MCF 10A (cell line): Measurements from ENCODE around the gene PGAP6. TPM values are rescaled to one million over a fixed set of nuclear protein-coding genes. Genes with fewer than 3 reads are reported as not detected.

Experiments used
- BruUV-seq: library from RNA; stranded (reverse); fragments of 400-500 nt; replicated peaks from 2 replicates; lab custom pipeline; 2021; lab: Mats Ljungman, UMichigan
- CTCF ChIA-PET: fragments of 300-600 bp; sonication (Branson Sonifier 250); formaldehyde crosslinking; extraction: SDS; loops from one replicate; lab custom pipeline; 2021; ENCODE audit warnings: antibody characterized with exemption, inconsistent platforms; lab: Yijun Ruan, JAX
- POLR2A ChIA-PET: fragments of 300-600, 350-650 bp; sonication (Branson Sonifier 250); formaldehyde crosslinking; extraction: SDS; loops from one replicate; lab custom pipeline; 2020; ENCODE audit warnings: antibody characterized with exemption, inconsistent platforms; lab: Yijun Ruan, JAX
- DNase-seq: peaks from one replicate; pipeline ENCODE4 v3.0.0-alpha.2; 2018; ENCODE audit not compliant: unreplicated experiment
- H3K27ac Mint-ChIP-seq: one replicate; pipeline ENCODE4 v1.8.0; 2022; ENCODE audit warnings: mild to moderate bottlenecking, low read depth, mixed read lengths; ENCODE audit not compliant: unreplicated experiment
- H3K27me3 Mint-ChIP-seq: one replicate; pipeline ENCODE4 v1.8.0; 2022; ENCODE audit warnings: mixed read lengths; ENCODE audit not compliant: insufficient read depth, unreplicated experiment
- H3K36me3 Mint-ChIP-seq: one replicate; pipeline ENCODE4 v1.8.0; 2022; ENCODE audit warnings: mild to moderate bottlenecking, moderate library complexity, mixed read lengths; ENCODE audit not compliant: insufficient read depth, unreplicated experiment
- H3K4me1 Mint-ChIP-seq: one replicate; pipeline ENCODE4 v1.8.0; 2022; ENCODE audit warnings: mixed read lengths; ENCODE audit not compliant: insufficient read depth, unreplicated experiment
- H3K4me3 Mint-ChIP-seq: one replicate; pipeline ENCODE4 v1.8.0; 2022; ENCODE audit warnings: mild to moderate bottlenecking, moderate library complexity, mixed read lengths; ENCODE audit not compliant: unreplicated experiment
- H3K9me3 Mint-ChIP-seq: one replicate; pipeline ENCODE4 v1.8.0; 2022; ENCODE audit warnings: mixed read lengths; ENCODE audit not compliant: unreplicated experiment
- intact Hi-C: fragments of 100-400 bp; cut with micrococcal nuclease; formaldehyde crosslinking; loops from 2 replicates; pipeline ENCODE4 v1.14.1; 2022
- total RNA-seq: library from RNA; stranded (reverse); gene quantifications from 2 replicates; pipeline ENCODE4 v1.2.3, GENCODE V29; 2022
- TF ChIP-seq, protein P1 (sequence below): fragments of 200-600 bp; IDR thresholded peaks from one replicate; pipeline ENCODE4 v1.8.0; 2022; ENCODE audit warnings: antibody characterized with exemption, mild to moderate bottlenecking; ENCODE audit not compliant: unreplicated experiment

The PGAP6 gene
- total RNA-seq, 1 experiment from 2014 or later = 18.3 TPM

- Mint-ChIP-seq H3K4me3 (peak overlapping the region; percentile 58), H3K27me3 (no peaks in the 10 kb centered on the region), H3K36me3 (peaks cover 15% of the 10 kb centered on the region), H3K4me1 (peaks cover 7% of the 10 kb centered on the region), H3K9me3 (no peaks in the 10 kb centered on the region), H3K27ac (no peak overlapping the region)
- ChIA-PET CTCF (no interaction called here), POLR2A (no interaction called here)
- intact Hi-C loops = no loop called here
- TF ChIP-seq, protein P1, sequence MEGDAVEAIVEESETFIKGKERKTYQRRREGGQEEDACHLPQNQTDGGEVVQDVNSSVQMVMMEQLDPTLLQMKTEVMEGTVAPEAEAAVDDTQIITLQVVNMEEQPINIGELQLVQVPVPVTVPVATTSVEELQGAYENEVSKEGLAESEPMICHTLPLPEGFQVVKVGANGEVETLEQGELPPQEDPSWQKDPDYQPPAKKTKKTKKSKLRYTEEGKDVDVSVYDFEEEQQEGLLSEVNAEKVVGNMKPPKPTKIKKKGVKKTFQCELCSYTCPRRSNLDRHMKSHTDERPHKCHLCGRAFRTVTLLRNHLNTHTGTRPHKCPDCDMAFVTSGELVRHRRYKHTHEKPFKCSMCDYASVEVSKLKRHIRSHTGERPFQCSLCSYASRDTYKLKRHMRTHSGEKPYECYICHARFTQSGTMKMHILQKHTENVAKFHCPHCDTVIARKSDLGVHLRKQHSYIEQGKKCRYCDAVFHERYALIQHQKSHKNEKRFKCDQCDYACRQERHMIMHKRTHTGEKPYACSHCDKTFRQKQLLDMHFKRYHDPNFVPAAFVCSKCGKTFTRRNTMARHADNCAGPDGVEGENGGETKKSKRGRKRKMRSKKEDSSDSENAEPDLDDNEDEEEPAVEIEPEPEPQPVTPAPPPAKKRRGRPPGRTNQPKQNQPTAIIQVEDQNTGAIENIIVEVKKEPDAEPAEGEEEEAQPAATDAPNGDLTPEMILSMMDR = peak; percentile 11
- peak; percentile 47 for DNase-seq
- no TSS peak for BruUV-seq
Measured at GRCh38 chr16:397736-398332, 16.1 kb upstream of the PGAP6 start.

- CTCF ChIA-PET = no interaction called here
- intact Hi-C loops = no loop called here
- TF ChIP-seq, protein P1 = no peak
- no peaks in the 10 kb centered on the region for H3K9me3 Mint-ChIP-seq
- no TSS peak for BruUV-seq
- no peaks in the 10 kb centered on the region for H3K27me3 Mint-ChIP-seq
- H3K27ac Mint-ChIP-seq = peak within 1 kb of the TSS; percentile 25
- peak within 1 kb of the TSS; percentile 66 for H3K4me3 Mint-ChIP-seq
- peaks cover 15% of the 10 kb centered on the region for H3K36me3 Mint-ChIP-seq
- H3K4me1 Mint-ChIP-seq = peaks cover 7% of the 10 kb centered on the region
- POLR2A ChIA-PET = no interaction called here
- DNase-seq = no peak
Measured at GRCh38 chr16:397135-397661, 15.4 kb upstream of the PGAP6 start, which contains the start of gene NME4. Gene NME4, plus strand, starts transcription at chr16:397199. Its CDS starts 24 bp downstream, at chr16:397223.

- Mint-ChIP-seq H3K27me3 (no peaks in the 10 kb centered on the region), H3K4me1 (peaks cover 7% of the 10 kb centered on the region), H3K9me3 (no peaks in the 10 kb centered on the region), H3K27ac (peak overlapping the region; percentile 25), H3K4me3 (peak overlapping the region; percentile 66), H3K36me3 (peaks cover 15% of the 10 kb centered on the region)
- DNase-seq = no peak
- ChIA-PET POLR2A (interaction anchor here (2.2 kb wide), 1 partner anchor 14 kb away, joined by 6 read pairs; no protein-coding TSS in a partner anchor), CTCF (no interaction called here)
- no TSS peak for BruUV-seq
- intact Hi-C loops = no loop called here
- TF ChIP-seq, protein P1 = no peak
Measured at GRCh38 chr16:396605-397004, 14.8 kb upstream of the PGAP6 start.

DNA sequence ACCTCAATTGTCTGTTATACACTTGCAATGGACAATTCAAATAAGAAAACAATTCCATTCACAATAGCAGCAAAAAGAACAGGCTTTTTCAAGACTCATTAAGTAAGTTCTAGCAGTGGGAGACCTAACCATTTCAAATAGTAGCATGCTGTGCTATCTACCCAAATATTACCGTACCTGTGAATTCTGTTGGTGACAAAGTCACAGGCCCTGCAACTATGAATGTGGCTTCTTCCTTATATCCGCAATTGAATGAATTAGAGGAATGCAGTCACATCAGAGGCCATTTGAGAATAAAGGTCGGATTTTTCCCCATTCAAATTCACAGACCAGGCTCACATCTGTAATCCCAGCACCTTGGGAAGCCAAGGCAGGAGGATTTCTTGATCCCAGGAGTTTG lies 14.4 kb upstream of the PGAP6 start:
- no peaks in the 10 kb centered on the region for H3K9me3 Mint-ChIP-seq
- no TSS peak for BruUV-seq
- intact Hi-C loops = no loop called here

More for the DNA sequence above, 14.4 kb upstream of the PGAP6 start:
- POLR2A ChIA-PET = interaction anchor here (0.6 to 2.2 kb wide), 3 partner anchors 14 to 351 kb away, joined by 3 to 6 read pairs (median 3); no protein-coding TSS in a partner anchor
- peak overlapping the region; percentile 25 for H3K27ac Mint-ChIP-seq
- CTCF ChIA-PET = no interaction called here
- peaks cover 7% of the 10 kb centered on the region for H3K4me1 Mint-ChIP-seq
- TF ChIP-seq, protein P1 = no peak
- H3K4me3 Mint-ChIP-seq = peak overlapping the region; percentile 66
- DNase-seq = no peak
- peaks cover 15% of the 10 kb centered on the region for H3K36me3 Mint-ChIP-seq
- H3K27me3 Mint-ChIP-seq = no peaks in the 10 kb centered on the region
